ENCODE results near the gene SPC24. TPM values are rescaled to one million over a fixed set of nuclear protein-coding genes. Genes with fewer than 3 reads are reported as not detected.

Gene SPC24
- total RNA-seq, 6 donors from 2014 or later: 1.4 to 13.3 (median 2.1) TPM; not detected in 1

DNA sequence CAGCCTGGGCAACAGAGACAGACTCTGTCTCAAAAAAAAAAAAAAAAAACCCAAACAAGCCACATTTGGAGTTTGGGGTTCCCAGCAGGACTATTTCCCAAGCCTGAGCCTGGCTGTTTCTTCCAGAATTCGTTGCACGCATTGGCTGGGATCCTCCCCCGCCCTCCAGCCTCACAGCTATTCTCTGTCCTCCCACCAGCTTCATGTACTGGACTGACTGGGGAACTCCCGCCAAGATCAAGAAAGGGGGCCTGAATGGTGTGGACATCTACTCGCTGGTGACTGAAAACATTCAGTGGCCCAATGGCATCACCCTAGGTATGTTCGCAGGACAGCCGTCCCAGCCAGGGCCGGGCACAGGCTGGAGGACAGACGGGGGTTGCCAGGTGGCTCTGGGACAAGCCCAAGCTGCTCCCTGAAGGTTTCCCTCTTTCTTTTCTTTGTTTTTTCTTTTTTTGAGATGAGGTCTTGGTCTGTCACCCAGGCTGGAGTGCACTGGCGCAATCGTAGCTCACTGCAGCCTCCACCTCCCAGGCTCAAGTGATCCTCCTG lies 39.6 kb downstream of the SPC24 start:
- H3K4me3 ChIP-seq: no peak overlapping the region
- H3K27me3 ChIP-seq: no peaks in the 10 kb centered on the region
- TF ChIP-seq POLR2AphosphoS5 (IDR thresholded peaks at IDR 0.05): no peak
- TF ChIP-seq, protein P1, sequence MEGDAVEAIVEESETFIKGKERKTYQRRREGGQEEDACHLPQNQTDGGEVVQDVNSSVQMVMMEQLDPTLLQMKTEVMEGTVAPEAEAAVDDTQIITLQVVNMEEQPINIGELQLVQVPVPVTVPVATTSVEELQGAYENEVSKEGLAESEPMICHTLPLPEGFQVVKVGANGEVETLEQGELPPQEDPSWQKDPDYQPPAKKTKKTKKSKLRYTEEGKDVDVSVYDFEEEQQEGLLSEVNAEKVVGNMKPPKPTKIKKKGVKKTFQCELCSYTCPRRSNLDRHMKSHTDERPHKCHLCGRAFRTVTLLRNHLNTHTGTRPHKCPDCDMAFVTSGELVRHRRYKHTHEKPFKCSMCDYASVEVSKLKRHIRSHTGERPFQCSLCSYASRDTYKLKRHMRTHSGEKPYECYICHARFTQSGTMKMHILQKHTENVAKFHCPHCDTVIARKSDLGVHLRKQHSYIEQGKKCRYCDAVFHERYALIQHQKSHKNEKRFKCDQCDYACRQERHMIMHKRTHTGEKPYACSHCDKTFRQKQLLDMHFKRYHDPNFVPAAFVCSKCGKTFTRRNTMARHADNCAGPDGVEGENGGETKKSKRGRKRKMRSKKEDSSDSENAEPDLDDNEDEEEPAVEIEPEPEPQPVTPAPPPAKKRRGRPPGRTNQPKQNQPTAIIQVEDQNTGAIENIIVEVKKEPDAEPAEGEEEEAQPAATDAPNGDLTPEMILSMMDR (IDR thresholded peaks at IDR 0.05): no peak
- no peak for TF ChIP-seq POLR2A (IDR thresholded peaks at IDR 0.05)
- TF ChIP-seq EP300 (IDR thresholded peaks at IDR 0.05): no peak
- no peaks in the 10 kb centered on the region for H3K4me1 ChIP-seq
- peaks cover 51 to 100% (median 99%) of the 10 kb centered on the region in 4 donors for H3K36me3 ChIP-seq
- ATAC-seq (ENCODE audit: low FRiP score in 2 of 2) (no peak), DNase-seq (no peak)
- H3K9me3 ChIP-seq: no peaks in the 10 kb centered on the region
- no peak overlapping the region for H3K27ac ChIP-seq
- 68 to 89% methylated on average over 9 to 11 of the region's 11 CpGs for WGBS, 2 donors

DNA sequence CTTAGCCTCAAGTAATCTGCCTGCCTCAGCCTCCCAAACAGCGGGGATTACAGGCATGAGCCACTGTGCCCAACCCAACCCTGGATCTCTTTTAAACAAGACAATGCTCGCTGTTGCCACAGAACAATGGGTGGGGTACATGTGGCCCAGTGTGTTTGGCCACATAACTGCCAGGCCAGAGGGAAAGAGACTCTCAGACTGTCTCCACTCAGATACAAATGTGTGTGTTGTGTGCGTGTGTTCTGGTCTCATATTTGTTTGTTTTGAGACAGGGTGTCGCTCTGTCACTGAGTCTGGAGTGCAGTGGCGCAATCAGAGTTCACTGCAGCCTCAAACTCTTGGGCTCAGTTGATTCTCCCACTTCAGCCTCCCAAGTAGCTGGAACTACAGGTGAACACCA lies 40.5 kb downstream of the SPC24 start:
- Histone ChIP-seq H3K4me3 (no peak overlapping the region), H3K27me3 (no peaks in the 10 kb centered on the region), H3K9me3 (no peaks in the 10 kb centered on the region), H3K36me3 (peaks cover 45 to 100% (median 99%) of the 10 kb centered on the region in 4 donors), H3K27ac (no peak overlapping the region), H3K4me1 (no peaks in the 10 kb centered on the region)
- TF ChIP-seq EP300 (IDR thresholded peaks at IDR 0.05): no peak
- TF ChIP-seq, protein P1 (IDR thresholded peaks at IDR 0.05): no peak
- no peak for TF ChIP-seq POLR2A (IDR thresholded peaks at IDR 0.05)
- no peak for TF ChIP-seq POLR2AphosphoS5 (IDR thresholded peaks at IDR 0.05)
- DNase-seq: no peak
- 81 to 96% methylated on average over 5 of the region's 5 CpGs for WGBS, 2 donors
- ATAC-seq (ENCODE audit: low FRiP score in 2 of 2): no peak

DNA sequence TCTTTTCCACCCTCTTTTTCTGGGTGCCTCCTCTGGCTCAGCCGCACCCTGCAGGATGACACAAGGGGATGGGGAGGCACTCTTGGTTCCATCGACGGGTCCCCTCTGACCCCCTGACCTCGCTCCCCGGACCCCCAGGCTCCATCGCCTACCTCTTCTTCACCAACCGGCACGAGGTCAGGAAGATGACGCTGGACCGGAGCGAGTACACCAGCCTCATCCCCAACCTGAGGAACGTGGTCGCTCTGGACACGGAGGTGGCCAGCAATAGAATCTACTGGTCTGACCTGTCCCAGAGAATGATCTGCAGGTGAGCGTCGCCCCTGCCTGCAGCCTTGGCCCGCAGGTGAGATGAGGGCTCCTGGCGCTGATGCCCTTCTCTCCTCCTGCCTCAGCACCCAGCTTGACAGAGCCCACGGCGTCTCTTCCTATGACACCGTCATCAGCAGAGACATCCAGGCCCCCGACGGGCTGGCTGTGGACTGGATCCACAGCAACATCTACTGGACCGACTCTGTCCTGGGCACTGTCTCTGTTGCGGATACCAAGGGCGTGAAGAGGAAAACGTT lies 42.4 kb downstream of the SPC24 start:
- peaks cover 45 to 100% (median 100%) of the 10 kb centered on the region in 4 donors for H3K36me3 ChIP-seq
- ATAC-seq (ENCODE audit: low FRiP score in 2 of 2): no peak
- DNase-seq: no peak

DNA sequence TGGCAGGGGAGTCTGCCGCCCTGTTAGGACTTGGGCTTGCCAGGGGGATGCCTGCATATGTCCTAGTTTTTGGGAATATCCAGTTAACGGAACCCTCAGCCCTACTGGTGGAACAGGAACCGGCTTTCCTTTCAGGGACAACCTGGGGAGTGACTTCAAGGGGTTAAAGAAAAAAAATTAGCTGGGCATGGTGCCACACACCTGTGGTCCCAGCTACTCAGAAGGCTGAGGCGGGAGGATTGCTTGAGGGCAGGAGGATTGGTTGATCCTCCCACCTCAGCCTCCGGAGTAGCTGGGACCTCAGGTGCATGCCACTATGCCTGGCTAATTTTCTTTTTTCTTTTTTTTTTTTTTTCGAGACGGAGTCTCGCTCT lies 43.8 kb downstream of the SPC24 start:
- H3K27me3 ChIP-seq: no peaks in the 10 kb centered on the region
- 84 to 93% methylated on average over 7 to 8 of the region's 8 CpGs for WGBS, 2 donors
- TF ChIP-seq EP300 (IDR thresholded peaks at IDR 0.05): no peak
- TF ChIP-seq, protein P1 (IDR thresholded peaks at IDR 0.05): no peak
- TF ChIP-seq POLR2AphosphoS5 (IDR thresholded peaks at IDR 0.05): no peak
- TF ChIP-seq POLR2A (IDR thresholded peaks at IDR 0.05): no peak
- no peaks in the 10 kb centered on the region for H3K4me1 ChIP-seq
- no peaks in the 10 kb centered on the region for H3K9me3 ChIP-seq
- DNase-seq (no peak), ATAC-seq (ENCODE audit: low FRiP score in 2 of 2) (peak in 1 of 2 donors; percentile 5)
- H3K4me3 ChIP-seq: no peak overlapping the region
- peaks cover 55 to 100% (median 99%) of the 10 kb centered on the region in 4 donors for H3K36me3 ChIP-seq
- no peak overlapping the region for H3K27ac ChIP-seq

More for the DNA sequence above, 42.4 kb downstream of the SPC24 start:
- no peak overlapping the region for H3K4me3 ChIP-seq
- H3K27me3 ChIP-seq: no peaks in the 10 kb centered on the region
- no peaks in the 10 kb centered on the region for H3K9me3 ChIP-seq
- WGBS, 2 donors: 96% methylated on average over 13 to 27 of the region's 27 CpGs
- TF ChIP-seq POLR2AphosphoS5 (IDR thresholded peaks at IDR 0.05) (no peak), EP300 (IDR thresholded peaks at IDR 0.05) (no peak), POLR2A (IDR thresholded peaks at IDR 0.05) (no peak)
- TF ChIP-seq, protein P1 (IDR thresholded peaks at IDR 0.05): no peak
- H3K4me1 ChIP-seq: no peaks in the 10 kb centered on the region
- H3K27ac ChIP-seq: no peak overlapping the region
